GM18519 (cell line): ENCODE results near the gene ARFRP1.
"Not testable (repeated sequence)": the region's sequence is repeated elsewhere in the genome, so short reads cannot be mapped to it uniquely, and the experiment has no call there.

Source experiments
- ATAC-seq: cut with Tn5 transposase; IDR thresholded peaks from one replicate; pipeline ENCODE4 v1.9.1; 2021; ENCODE audit warnings: mild to moderate bottlenecking, moderate library complexity; ENCODE audit not compliant: unreplicated experiment, low FRiP score

Gene ARFRP1

GRCh38 chr20:63733579-63734081 lies 25.9 kb upstream of the ARFRP1 start:
- ATAC-seq = no peak

- no peak for ATAC-seq
These were observed 25.3 kb upstream of the ARFRP1 start for GRCh38 chr20:63733117-63733516.

GRCh38 chr20:63732118-63733095 lies 24.6 kb upstream of the ARFRP1 start:
- no peak for ATAC-seq

- no peak for ATAC-seq
These were observed 23.6 kb upstream of the ARFRP1 start for GRCh38 chr20:63731410-63731809.

- ATAC-seq = not testable (repeated sequence)
These were observed 22.5 kb upstream of the ARFRP1 start for GRCh38 chr20:63730189-63730733.

- not testable (repeated sequence) for ATAC-seq
These were observed 15.3 kb upstream of the ARFRP1 start for GRCh38 chr20:63722967-63723622.

GRCh38 chr20:63718996-63719395 lies 11.2 kb upstream of the ARFRP1 start:
- ATAC-seq = no peak

- ATAC-seq = no peak
These were observed 7.1 kb upstream of the ARFRP1 start for GRCh38 chr20:63714858-63715257.

- no peak for ATAC-seq
These were observed 4.4 kb upstream of the ARFRP1 start for GRCh38 chr20:63712191-63712590.

- ATAC-seq = no peak
These were observed 3.4 kb upstream of the ARFRP1 start for GRCh38 chr20:63711085-63711645.

GRCh38 chr20:63709149-63709527 lies 1.4 kb upstream of the ARFRP1 start:
- ATAC-seq = no peak

- no peak for ATAC-seq
These were observed 749 bp upstream of the ARFRP1 start for GRCh38 chr20:63708301-63709148.

GRCh38 chr20:63706852-63707557 lies 771 bp downstream of the ARFRP1 start:
- ATAC-seq = peak; percentile 21

GRCh38 chr20:63706027-63706695 lies 1.6 kb downstream of the ARFRP1 start:
- ATAC-seq = no peak

- ATAC-seq = no peak
These were observed 2.3 kb downstream of the ARFRP1 start for GRCh38 chr20:63705232-63706026.

GRCh38 chr20:63704749-63705117 lies 3.0 kb downstream of the ARFRP1 start:
- ATAC-seq = no peak

- ATAC-seq = no peak
These were observed 3.6 kb downstream of the ARFRP1 start for GRCh38 chr20:63703976-63704748.
